ENCODE data around the gene CARD6.

GRCh38 chr5:40853632-40854192 is 12.5 kb downstream of the CARD6 start:
- TF ChIP-seq CTCF (IDR thresholded peaks at IDR 0.05) = no peak
- TF ChIP-seq POLR2A (IDR thresholded peaks at IDR 0.05) = no peak
